HG03442 (cell line): ENCODE measurements around the gene GPR137C.

Experiments used
- ATAC-seq: cut with Tn5 transposase; IDR thresholded peaks from one replicate; pipeline ENCODE4 v1.9.1; 2021; ENCODE audit warnings: mild to moderate bottlenecking, moderate library complexity; ENCODE audit not compliant: unreplicated experiment

The GPR137C gene

GRCh38 chr14:52661314-52661713 lies 108.7 kb downstream of the GPR137C start:
- no peak for ATAC-seq

- ATAC-seq: no peak
These were observed 111.2 kb downstream of the GPR137C start for GRCh38 chr14:52663850-52664249.

GRCh38 chr14:52678591-52678990 lies 126.0 kb downstream of the GPR137C start:
- ATAC-seq: no peak

- no peak for ATAC-seq
These were observed 131.4 kb downstream of the GPR137C start for GRCh38 chr14:52683985-52684520.

GRCh38 chr14:52686176-52686575 lies 133.5 kb downstream of the GPR137C start:
- no peak for ATAC-seq
